ENCODE data around the gene TNS3. TPM values are rescaled to one million over a fixed set of nuclear protein-coding genes. Genes with fewer than 3 reads are reported as not detected.

Gene TNS3
- total RNA-seq, 1 experiment from 2014 or later, result 135 TPM

- Mint-ChIP-seq H3K27ac (ENCODE audit: unreplicated experiment) (no peak overlapping the region), H3K4me1 (ENCODE audit: low read depth, unreplicated experiment) (peaks cover 24% of the 10 kb centered on the region), H3K9me3 (ENCODE audit: low read depth, unreplicated experiment) (no peaks in the 10 kb centered on the region), H3K27me3 (ENCODE audit: unreplicated experiment) (no peaks in the 10 kb centered on the region), H3K36me3 (ENCODE audit: insufficient read depth, unreplicated experiment) (no peaks in the 10 kb centered on the region), H3K4me3 (ENCODE audit: low read depth, unreplicated experiment) (no peak overlapping the region)
- no TSS peak for BruUV-seq (replicated peaks)
- no peak for DNase-seq
- intact Hi-C loops (cut with micrococcal nuclease; ENCODE audit: unreplicated experiment), result no loop called here
- TF ChIP-seq CTCF (IDR thresholded peaks at IDR 0.05; ENCODE audit: unreplicated experiment), result no peak
- CTCF ChIA-PET, result interaction anchor here (1.6 kb wide), 1 partner anchor 14 kb away, joined by 5 read pairs; no protein-coding TSS in a partner anchor
Observed at GRCh38 chr7:47449810-47450590, 131.9 kb downstream of the TNS3 start.

GRCh38 chr7:47448971-47449370, 132.9 kb downstream of the TNS3 start:
- Mint-ChIP-seq H3K4me1 (ENCODE audit: low read depth, unreplicated experiment) (peaks cover 33% of the 10 kb centered on the region), H3K27me3 (ENCODE audit: unreplicated experiment) (no peaks in the 10 kb centered on the region), H3K9me3 (ENCODE audit: low read depth, unreplicated experiment) (no peaks in the 10 kb centered on the region), H3K36me3 (ENCODE audit: insufficient read depth, unreplicated experiment) (no peaks in the 10 kb centered on the region), H3K27ac (ENCODE audit: unreplicated experiment) (no peak overlapping the region), H3K4me3 (ENCODE audit: low read depth, unreplicated experiment) (no peak overlapping the region)
- no peak for TF ChIP-seq CTCF (IDR thresholded peaks at IDR 0.05; ENCODE audit: unreplicated experiment)
- CTCF ChIA-PET, result no interaction called here
- no peak for DNase-seq
- BruUV-seq (replicated peaks), result no TSS peak
- intact Hi-C loops (cut with micrococcal nuclease; ENCODE audit: unreplicated experiment), result no loop called here

- Mint-ChIP-seq H3K27ac (ENCODE audit: unreplicated experiment) (no peak overlapping the region), H3K36me3 (ENCODE audit: insufficient read depth, unreplicated experiment) (no peaks in the 10 kb centered on the region), H3K4me1 (ENCODE audit: low read depth, unreplicated experiment) (peaks cover 33% of the 10 kb centered on the region), H3K9me3 (ENCODE audit: low read depth, unreplicated experiment) (no peaks in the 10 kb centered on the region), H3K27me3 (ENCODE audit: unreplicated experiment) (no peaks in the 10 kb centered on the region), H3K4me3 (ENCODE audit: low read depth, unreplicated experiment) (no peak overlapping the region)
- CTCF ChIA-PET, result interaction anchor here (0.6 to 0.7 kb wide), 3 partner anchors 174 to 1550 kb away, joined by 3 read pairs; no protein-coding TSS in a partner anchor
- DNase-seq, result no peak
- BruUV-seq (replicated peaks), result no TSS peak
- intact Hi-C loops (cut with micrococcal nuclease; ENCODE audit: unreplicated experiment), result no loop called here
- TF ChIP-seq CTCF (IDR thresholded peaks at IDR 0.05; ENCODE audit: unreplicated experiment), result no peak
Observed at GRCh38 chr7:47447621-47448349, 134.1 kb downstream of the TNS3 start.

- intact Hi-C loops (cut with micrococcal nuclease; ENCODE audit: unreplicated experiment), result no loop called here
- Mint-ChIP-seq H3K27me3 (ENCODE audit: unreplicated experiment) (no peaks in the 10 kb centered on the region), H3K4me1 (ENCODE audit: low read depth, unreplicated experiment) (peaks cover 38% of the 10 kb centered on the region), H3K36me3 (ENCODE audit: insufficient read depth, unreplicated experiment) (no peaks in the 10 kb centered on the region), H3K27ac (ENCODE audit: unreplicated experiment) (no peak overlapping the region), H3K4me3 (ENCODE audit: low read depth, unreplicated experiment) (no peak overlapping the region), H3K9me3 (ENCODE audit: low read depth, unreplicated experiment) (no peaks in the 10 kb centered on the region)
- no TSS peak for BruUV-seq (replicated peaks)
- TF ChIP-seq CTCF (IDR thresholded peaks at IDR 0.05; ENCODE audit: unreplicated experiment), result no peak
- CTCF ChIA-PET, result interaction anchor here (1.0 to 1.6 kb wide), 2 partner anchors 11 to 372 kb away, joined by 3 to 6 read pairs; no protein-coding TSS in a partner anchor
- DNase-seq, result no peak
Observed at GRCh38 chr7:47446871-47447466, 134.9 kb downstream of the TNS3 start.
